Esophagus squamous epithelium (tissue), 5 donors: ENCODE data around the gene RELL1. TPM values are rescaled to one million over a fixed set of nuclear protein-coding genes. Genes with fewer than 3 reads are reported as not detected.

Experiments used
- DNase-seq: peaks from one replicate; lab custom pipeline; 2025; lab: John Stamatoyannopoulos, UW
- H3K27ac ChIP-seq, 4 donors: fragments of 200-600 bp; sonication (generic); one replicate each; pipeline ENCODE4 v1.5.1; 2016 to 2019; ENCODE audit warnings: mild to moderate bottlenecking in 1 of 4
- H3K27me3 ChIP-seq, 4 donors: fragments of 200-600 bp; sonication (generic); 1 replicate in 3 of 4; 2 replicates in 1 of 4; pipeline versions ENCODE4 v1.5.1 to v1.6.0; 2017 to 2021; ENCODE audit warnings: antibody characterized with exemption in 1 of 4
- H3K36me3 ChIP-seq, 3 donors: fragments of 200-600 bp; sonication (generic); one replicate each; pipeline ENCODE4 v1.5.1; 2016 to 2019
- H3K4me1 ChIP-seq, 3 donors: fragments of 200-600 bp; sonication (generic); one replicate each; pipeline ENCODE4 v1.5.1; 2017 to 2019
- H3K4me3 ChIP-seq, 4 donors: fragments of 200-600 bp; sonication (generic); 1 replicate in 3 of 4; 2 replicates in 1 of 4; pipeline ENCODE4 v1.5.1; 2016 to 2019; ENCODE audit warnings: mild to moderate bottlenecking in 2 of 4, moderate library complexity in 1 of 4
- H3K9me3 ChIP-seq, 3 donors: fragments of 200-600 bp; sonication (generic); one replicate each; pipeline ENCODE4 v1.5.1; 2016 to 2019
- CTCF ChIP-seq, 6 experiments: fragments of 450-650 bp in 4 of 6; fragments of 200-600 bp in 2 of 6; sonication (generic) in 2 of 6; IDR thresholded peaks; one replicate each; pipeline ENCODE4 v1.5.1; 2016 to 2019; ENCODE audit warnings: antibody characterized with exemption in 6 of 6, mild to moderate bottlenecking in 4 of 6, moderate library complexity in 4 of 6
- POLR2A ChIP-seq, 4 donors: fragments of 450-650 bp; IDR thresholded peaks; one replicate each; pipeline ENCODE4 v1.6.1; 2017; ENCODE audit warnings: antibody characterized with exemption in 4 of 4, mild to moderate bottlenecking in 4 of 4, moderate library complexity in 3 of 4
- WGBS, 2 donors: methylation state at CpG; one replicate each; pipeline ENCODE4 v1.1.5; 2018; 5-methylcytosine and 5-hydroxymethylcytosine counted together
- intact Hi-C: fragments of 100-400 bp; cut with DNase I; formaldehyde crosslinking; loops from one replicate; pipeline ENCODE4 v1.15.0; 2022
- total RNA-seq, 4 donors: library from RNA; depleted of rRNA; stranded (reverse); fragments of >200 nt; gene quantifications; one replicate each; pipeline ENCODE4 v1.1.0, GENCODE V29; 2016
- donor health status: DM: yes; HTN: yes; CAD: no.

RELL1 gene
- total RNA-seq, 4 donors from 2014 or later: 20.3 to 49.0 (median 32.6) TPM

GRCh38 chr4:37605843-37606565, 80.2 kb downstream of the RELL1 start:
- DNase-seq: no peak
- H3K4me1 ChIP-seq: peaks cover 0 to 16% (median 4%) of the 10 kb centered on the region in 3 donors
- no peaks in the 10 kb centered on the region for H3K27me3 ChIP-seq
- intact Hi-C loops: loop anchor here (10.0 kb wide), 1 partner anchor 429 kb away; no protein-coding TSS in a partner anchor
- H3K4me3 ChIP-seq: no peak overlapping the region
- TF ChIP-seq CTCF (IDR thresholded peaks at IDR 0.05): no peak
- no peak for TF ChIP-seq POLR2A (IDR thresholded peaks at IDR 0.05)
- H3K9me3 ChIP-seq: no peaks in the 10 kb centered on the region
- H3K36me3 ChIP-seq: peaks cover 0 to 19% (median 0%) of the 10 kb centered on the region in 3 donors
- no peak overlapping the region for H3K27ac ChIP-seq

GRCh38 chr4:37604461-37604860, 81.7 kb downstream of the RELL1 start:
- Histone ChIP-seq H3K27ac (no peak overlapping the region), H3K4me3 (no peak overlapping the region), H3K27me3 (no peaks in the 10 kb centered on the region), H3K4me1 (peaks cover 0 to 16% (median 4%) of the 10 kb centered on the region in 3 donors), H3K9me3 (no peaks in the 10 kb centered on the region), H3K36me3 (peaks cover 0 to 9% (median 0%) of the 10 kb centered on the region in 3 donors)
- TF ChIP-seq POLR2A (IDR thresholded peaks at IDR 0.05) (no peak), CTCF (IDR thresholded peaks at IDR 0.05) (no peak)
- intact Hi-C loops: loop anchor here (5.0 to 10.0 kb wide), 2 partner anchors 188 to 430 kb away; no protein-coding TSS in a partner anchor
- DNase-seq: no peak
- WGBS, 2 donors: 80 to 85% methylated on average over 4 of the region's 4 CpGs

- H3K4me1 ChIP-seq: peaks cover 0 to 16% (median 4%) of the 10 kb centered on the region in 3 donors
- no peaks in the 10 kb centered on the region for H3K9me3 ChIP-seq
- intact Hi-C loops: loop anchor here (5.0 to 10.0 kb wide), 2 partner anchors 189 to 431 kb away; no protein-coding TSS in a partner anchor
- H3K36me3 ChIP-seq: peaks cover 0 to 1% (median 0%) of the 10 kb centered on the region in 3 donors
- H3K27me3 ChIP-seq: no peaks in the 10 kb centered on the region
- no peak for DNase-seq
- 81 to 100% methylated on average over 4 to 5 of the region's 5 CpGs for WGBS, 2 donors
- no peak for TF ChIP-seq POLR2A (IDR thresholded peaks at IDR 0.05)
- no peak for TF ChIP-seq CTCF (IDR thresholded peaks at IDR 0.05)
- no peak overlapping the region for H3K4me3 ChIP-seq
- H3K27ac ChIP-seq: no peak overlapping the region
Measured at GRCh38 chr4:37603711-37604110, 82.5 kb downstream of the RELL1 start.

GRCh38 chr4:37603070-37603468, 83.1 kb downstream of the RELL1 start:
- Histone ChIP-seq H3K27me3 (no peaks in the 10 kb centered on the region), H3K36me3 (no peaks in the 10 kb centered on the region), H3K9me3 (no peaks in the 10 kb centered on the region), H3K27ac (no peak overlapping the region), H3K4me1 (peaks cover 0 to 16% (median 4%) of the 10 kb centered on the region in 3 donors), H3K4me3 (no peak overlapping the region)
- peak; percentile 2 for DNase-seq
- TF ChIP-seq CTCF (IDR thresholded peaks at IDR 0.05) (peak; percentile 85 to 99 (median 96)), POLR2A (IDR thresholded peaks at IDR 0.05) (no peak)
- intact Hi-C loops: loop anchor here (5.0 to 10.0 kb wide), 2 partner anchors 189 to 432 kb away; no protein-coding TSS in a partner anchor
- WGBS, 2 donors: 8 to 10% methylated on average over 3 to 7 of the region's 10 CpGs

GRCh38 chr4:37602454-37603069, 83.6 kb downstream of the RELL1 start:
- no peak for DNase-seq
- Histone ChIP-seq H3K4me1 (peaks cover 0 to 16% (median 4%) of the 10 kb centered on the region in 3 donors), H3K27ac (no peak overlapping the region), H3K9me3 (no peaks in the 10 kb centered on the region), H3K27me3 (no peaks in the 10 kb centered on the region), H3K4me3 (no peak overlapping the region), H3K36me3 (no peaks in the 10 kb centered on the region)
- no peak for TF ChIP-seq POLR2A (IDR thresholded peaks at IDR 0.05)
- no peak for TF ChIP-seq CTCF (IDR thresholded peaks at IDR 0.05)
- 73 to 76% methylated on average over 14 to 18 of the region's 18 CpGs for WGBS, 2 donors
- intact Hi-C loops: loop anchor here (5.0 to 10.0 kb wide), 2 partner anchors 190 to 432 kb away; no protein-coding TSS in a partner anchor
